ENCODE measurements around the gene MOV10L1. TPM values are rescaled to one million over a fixed set of nuclear protein-coding genes. Genes with fewer than 3 reads are reported as not detected.

MOV10L1 gene
- total RNA-seq, 1 donor from 2014 or later, result 0.10 TPM

DNA sequence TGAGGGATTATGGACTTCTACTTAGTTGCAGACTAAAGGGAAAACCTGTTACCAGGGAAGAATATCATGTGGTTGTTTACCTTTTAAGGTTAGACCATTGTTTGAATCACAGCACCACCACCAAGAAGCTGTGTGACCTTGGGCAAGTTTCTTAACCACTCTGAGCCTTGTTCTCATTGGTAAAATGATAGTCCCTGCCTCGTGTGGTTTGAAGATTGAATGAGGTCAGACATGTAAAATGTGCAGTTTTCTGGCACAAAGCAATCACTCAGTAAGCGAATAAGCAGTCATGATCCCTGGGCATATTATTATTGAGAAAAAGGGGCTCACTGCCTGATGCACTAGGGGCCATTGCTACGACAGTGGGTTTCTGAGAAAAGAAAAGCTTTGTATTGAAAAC, 28.3 kb downstream of the MOV10L1 start:
- TF ChIP-seq, protein P1, sequence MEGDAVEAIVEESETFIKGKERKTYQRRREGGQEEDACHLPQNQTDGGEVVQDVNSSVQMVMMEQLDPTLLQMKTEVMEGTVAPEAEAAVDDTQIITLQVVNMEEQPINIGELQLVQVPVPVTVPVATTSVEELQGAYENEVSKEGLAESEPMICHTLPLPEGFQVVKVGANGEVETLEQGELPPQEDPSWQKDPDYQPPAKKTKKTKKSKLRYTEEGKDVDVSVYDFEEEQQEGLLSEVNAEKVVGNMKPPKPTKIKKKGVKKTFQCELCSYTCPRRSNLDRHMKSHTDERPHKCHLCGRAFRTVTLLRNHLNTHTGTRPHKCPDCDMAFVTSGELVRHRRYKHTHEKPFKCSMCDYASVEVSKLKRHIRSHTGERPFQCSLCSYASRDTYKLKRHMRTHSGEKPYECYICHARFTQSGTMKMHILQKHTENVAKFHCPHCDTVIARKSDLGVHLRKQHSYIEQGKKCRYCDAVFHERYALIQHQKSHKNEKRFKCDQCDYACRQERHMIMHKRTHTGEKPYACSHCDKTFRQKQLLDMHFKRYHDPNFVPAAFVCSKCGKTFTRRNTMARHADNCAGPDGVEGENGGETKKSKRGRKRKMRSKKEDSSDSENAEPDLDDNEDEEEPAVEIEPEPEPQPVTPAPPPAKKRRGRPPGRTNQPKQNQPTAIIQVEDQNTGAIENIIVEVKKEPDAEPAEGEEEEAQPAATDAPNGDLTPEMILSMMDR (conservative IDR thresholded peaks at IDR 0.05), result no peak
- no peak overlapping the region for H3K27ac Mint-ChIP-seq
- peaks cover 17% of the 10 kb centered on the region for H3K4me1 Mint-ChIP-seq (ENCODE audit: unreplicated experiment)
- H3K4me3 Mint-ChIP-seq, result no peak overlapping the region
- H3K9me3 Mint-ChIP-seq, result no peaks in the 10 kb centered on the region
- peaks cover 13% of the 10 kb centered on the region for H3K27me3 Mint-ChIP-seq
- no peak for DNase-seq (ENCODE audit: extremely low spot score, unreplicated experiment)
- no peaks in the 10 kb centered on the region for H3K36me3 Mint-ChIP-seq

DNA sequence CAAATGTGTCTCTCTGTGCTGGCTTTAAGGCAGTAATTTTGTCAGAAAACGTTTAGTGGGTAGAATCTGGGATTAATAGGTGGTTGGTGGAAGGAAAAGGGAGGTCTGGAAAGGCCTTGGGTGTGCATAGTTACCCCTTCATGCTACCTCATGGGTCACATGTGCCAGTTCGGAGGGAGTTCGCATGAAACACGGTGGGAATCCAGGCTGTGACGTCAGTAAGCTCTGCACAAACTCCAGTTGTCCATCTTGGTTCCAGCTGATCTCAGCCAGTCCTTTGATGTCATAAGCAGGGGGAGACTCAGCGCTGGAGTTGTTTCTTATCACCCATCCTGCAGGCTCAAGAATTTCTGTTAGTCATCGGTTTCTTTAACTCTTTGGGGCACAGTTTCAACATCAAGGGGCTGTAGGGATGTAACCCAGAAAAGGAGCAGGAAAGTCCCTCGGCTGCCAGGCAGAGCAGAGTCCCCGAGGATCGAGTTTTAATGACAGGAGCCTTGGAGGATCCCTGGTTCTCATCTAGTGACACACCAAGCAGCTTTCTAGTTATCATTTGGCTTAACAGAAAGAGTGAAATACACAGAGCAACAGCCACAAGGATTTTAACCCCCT, 28.9 kb downstream of the MOV10L1 start:
- Mint-ChIP-seq H3K4me1 (ENCODE audit: unreplicated experiment) (peaks cover 17% of the 10 kb centered on the region), H3K27me3 (peaks cover 13% of the 10 kb centered on the region), H3K4me3 (peak overlapping the region; percentile 24), H3K27ac (peak overlapping the region; percentile 65), H3K9me3 (no peaks in the 10 kb centered on the region), H3K36me3 (no peaks in the 10 kb centered on the region)
- TF ChIP-seq, protein P1 (conservative IDR thresholded peaks at IDR 0.05), result no peak
- no peak for DNase-seq (ENCODE audit: extremely low spot score, unreplicated experiment)

DNA sequence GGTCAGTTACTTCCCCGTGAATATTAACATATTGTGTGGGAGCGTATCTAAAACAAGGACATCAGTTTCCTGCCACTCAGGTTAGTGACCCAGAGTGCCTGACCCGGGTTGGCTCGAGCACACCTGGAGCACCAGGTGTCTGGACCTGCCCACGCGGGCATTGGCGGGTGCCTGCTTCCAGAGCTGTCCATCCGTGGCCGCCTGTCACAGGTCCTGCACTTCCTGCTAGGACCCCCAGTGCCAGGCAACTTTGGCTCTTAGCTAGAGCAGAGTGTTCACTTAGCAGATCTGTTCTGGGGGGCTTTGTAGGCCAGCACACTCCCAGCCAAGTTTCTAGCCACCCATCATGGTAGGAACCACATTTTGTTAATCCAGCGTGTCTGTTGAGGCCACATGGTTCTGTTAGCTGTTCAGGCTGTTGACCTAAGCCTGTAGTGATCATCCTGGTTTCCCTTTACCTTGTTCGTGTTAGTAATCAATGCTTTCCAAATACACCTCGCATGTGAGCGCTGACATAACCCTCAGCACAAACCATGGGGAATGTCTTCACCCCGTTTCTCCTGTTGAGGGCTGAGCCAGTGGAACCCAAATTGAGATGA, 29.5 kb downstream of the MOV10L1 start:
- no peaks in the 10 kb centered on the region for H3K9me3 Mint-ChIP-seq
- TF ChIP-seq, protein P1 (conservative IDR thresholded peaks at IDR 0.05), result no peak
- H3K27me3 Mint-ChIP-seq, result peaks cover 13% of the 10 kb centered on the region
- peaks cover 15% of the 10 kb centered on the region for H3K4me1 Mint-ChIP-seq (ENCODE audit: unreplicated experiment)
- no peaks in the 10 kb centered on the region for H3K36me3 Mint-ChIP-seq
- H3K4me3 Mint-ChIP-seq, result no peak overlapping the region
- DNase-seq (ENCODE audit: extremely low spot score, unreplicated experiment), result no peak
- no peak overlapping the region for H3K27ac Mint-ChIP-seq

DNA sequence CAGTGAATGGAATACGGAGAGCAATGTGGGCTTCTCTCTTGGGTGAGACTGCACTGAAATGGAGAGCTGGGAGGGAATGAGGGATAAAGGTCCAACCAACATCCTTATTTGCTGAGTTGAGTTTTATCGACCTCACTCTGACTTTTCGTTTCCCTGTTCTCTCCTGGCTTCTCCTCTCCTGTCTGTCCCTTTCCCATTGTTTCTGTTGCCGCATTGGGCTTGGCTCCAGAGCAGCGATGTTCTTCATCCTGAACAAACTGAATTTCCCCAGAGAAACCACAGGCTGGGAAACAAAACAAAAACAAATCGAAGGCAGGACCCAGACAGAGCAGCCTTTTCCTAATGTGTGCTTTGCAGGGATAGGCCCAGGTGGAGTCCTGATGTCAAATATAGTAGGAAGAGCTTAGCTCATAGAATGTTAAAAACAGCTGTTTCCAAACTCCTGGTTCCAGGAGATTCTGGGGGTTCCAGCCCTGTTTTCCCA, 30.0 kb downstream of the MOV10L1 start:
- TF ChIP-seq, protein P1 (conservative IDR thresholded peaks at IDR 0.05), result no peak
- Mint-ChIP-seq H3K27me3 (peaks cover 13% of the 10 kb centered on the region), H3K27ac (no peak overlapping the region), H3K9me3 (no peaks in the 10 kb centered on the region), H3K36me3 (no peaks in the 10 kb centered on the region), H3K4me3 (no peak overlapping the region), H3K4me1 (ENCODE audit: unreplicated experiment) (peaks cover 9% of the 10 kb centered on the region)
- no peak for DNase-seq (ENCODE audit: extremely low spot score, unreplicated experiment)

DNA sequence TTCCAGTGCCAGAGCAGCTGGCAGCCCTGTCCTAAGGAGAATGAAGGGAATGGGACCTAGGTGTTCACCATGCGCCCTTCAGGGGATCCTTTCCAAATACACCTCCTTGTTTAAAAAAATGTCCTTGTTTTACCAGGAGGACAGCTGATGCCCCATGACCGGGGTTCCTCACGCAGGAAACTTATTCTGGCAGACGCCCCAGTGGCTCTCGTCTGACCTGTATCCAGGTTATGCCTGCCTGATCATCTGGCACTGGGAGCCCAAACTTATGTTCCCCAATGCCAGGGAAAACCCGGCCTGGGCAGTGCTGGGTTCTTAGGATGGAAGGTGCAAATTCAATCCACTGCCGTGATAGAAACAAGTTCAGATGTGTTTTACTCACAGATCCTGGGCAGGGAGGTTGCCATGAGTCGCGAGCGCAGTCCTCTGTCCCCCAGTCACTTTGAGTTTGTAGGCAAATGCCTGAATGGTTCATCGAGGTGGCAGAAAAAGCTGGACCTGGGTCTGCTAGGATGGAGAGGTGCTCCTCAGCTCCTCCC, 31.5 kb downstream of the MOV10L1 start:
- Mint-ChIP-seq H3K27me3 (peaks cover 16% of the 10 kb centered on the region), H3K4me3 (no peak overlapping the region), H3K9me3 (no peaks in the 10 kb centered on the region), H3K36me3 (no peaks in the 10 kb centered on the region), H3K27ac (peak overlapping the region; percentile 11), H3K4me1 (ENCODE audit: unreplicated experiment) (peaks cover 7% of the 10 kb centered on the region)
- TF ChIP-seq, protein P1 (conservative IDR thresholded peaks at IDR 0.05), result no peak
- no peak for DNase-seq (ENCODE audit: extremely low spot score, unreplicated experiment)
